HPDE6-E6E7 (cell line): ENCODE results near the gene CACNG6.

ENCODE experiments used
- DNase-seq: peaks from one replicate; pipeline ENCODE4 v3.0.0; 2011; ENCODE audit warnings: missing footprints; ENCODE audit errors: extremely low spot score

Gene CACNG6

GRCh38 chr19:53966931-53967330 is 24.5 kb upstream of the CACNG6 start:
- DNase-seq = no peak

GRCh38 chr19:53969366-53969765 is 22.1 kb upstream of the CACNG6 start:
- no peak for DNase-seq

GRCh38 chr19:53971673-53972072 is 19.8 kb upstream of the CACNG6 start:
- no peak for DNase-seq

GRCh38 chr19:53977429-53977990 is 13.9 kb upstream of the CACNG6 start:
- DNase-seq = peak; percentile 62

- peak; percentile 65 for DNase-seq
These were observed 13.3 kb upstream of the CACNG6 start for GRCh38 chr19:53977991-53978731.

- DNase-seq = no peak
These were observed 12.2 kb upstream of the CACNG6 start for GRCh38 chr19:53978975-53979801.

- DNase-seq = no peak
These were observed 10.7 kb upstream of the CACNG6 start for GRCh38 chr19:53980539-53981375.

GRCh38 chr19:53981376-53981951 is 10.0 kb upstream of the CACNG6 start:
- DNase-seq = no peak

GRCh38 chr19:53982001-53982451 is 9.4 kb upstream of the CACNG6 start:
- no peak for DNase-seq

- DNase-seq = no peak
These were observed 8.8 kb upstream of the CACNG6 start for GRCh38 chr19:53982611-53983010.

GRCh38 chr19:53983457-53984289 is 7.8 kb upstream of the CACNG6 start:
- DNase-seq = no peak

GRCh38 chr19:53985863-53986262 is 5.6 kb upstream of the CACNG6 start:
- DNase-seq = no peak

- DNase-seq = no peak
These were observed 2.5 kb upstream of the CACNG6 start for GRCh38 chr19:53988981-53989380.

GRCh38 chr19:53989600-53990533 is 1.6 kb upstream of the CACNG6 start:
- no peak for DNase-seq

- DNase-seq = no peak
These were observed 774 bp downstream of the CACNG6 start for GRCh38 chr19:53992211-53992610.

GRCh38 chr19:53992815-53993214 is 1.4 kb downstream of the CACNG6 start:
- DNase-seq = no peak

GRCh38 chr19:53993448-53993847 is 2.0 kb downstream of the CACNG6 start:
- no peak for DNase-seq

GRCh38 chr19:53994811-53995210 is 3.4 kb downstream of the CACNG6 start:
- no peak for DNase-seq

- DNase-seq = no peak
These were observed 6.8 kb downstream of the CACNG6 start for GRCh38 chr19:53998223-53998622.
